Loucy (cell line): ENCODE measurements around the gene GIN1.

ENCODE experiments used
- H2AFZ ChIP-seq: fragments of 200-600 bp; sonication (generic); 2 replicates; pipeline ENCODE4 v1.6.0; 2016; ENCODE audit warnings: antibody characterized with exemption, mild to moderate bottlenecking, low read length, moderate library complexity
- H3F3A ChIP-seq: fragments of 200-600 bp; 2 replicates; pipeline ENCODE4 v1.6.0; 2016; ENCODE audit warnings: antibody characterized with exemption, low read depth, mild to moderate bottlenecking
- H3K27me3 ChIP-seq: fragments of 200-600 bp; sonication (generic); 2 replicates; pipeline ENCODE4 v1.6.1; 2014; ENCODE audit warnings: low read length, mild to moderate bottlenecking; ENCODE audit not compliant: insufficient read depth, poor library complexity, severe bottlenecking
- H3K36me3 ChIP-seq: fragments of 200-600 bp; sonication (generic); 2 replicates; pipeline ENCODE4 v1.6.1; 2016; ENCODE audit warnings: low read length; ENCODE audit not compliant: insufficient read depth
- H3K4me1 ChIP-seq: fragments of 200-600 bp; sonication (generic); 2 replicates; pipeline ENCODE4 v1.5.1; 2014; ENCODE audit warnings: low read length, mild to moderate bottlenecking; ENCODE audit not compliant: insufficient read depth, poor library complexity, severe bottlenecking
- H3K4me2 ChIP-seq: fragments of 200-600 bp; sonication (generic); 2 replicates; pipeline ENCODE4 v1.6.0; 2014; ENCODE audit warnings: antibody characterized with exemption, low read length, low read depth, mild to moderate bottlenecking; ENCODE audit not compliant: poor library complexity, severe bottlenecking
- H3K4me3 ChIP-seq: fragments of 200-600 bp; sonication (generic); 2 replicates; pipeline ENCODE4 v1.5.1; 2014; ENCODE audit warnings: low read length, mild to moderate bottlenecking, mixed read lengths; ENCODE audit not compliant: poor library complexity, severe bottlenecking
- H3K79me2 ChIP-seq: fragments of 200-600 bp; sonication (generic); 2 replicates; pipeline ENCODE4 v1.6.1; 2014; ENCODE audit warnings: low read length; ENCODE audit not compliant: insufficient read depth
- H3K9ac ChIP-seq: fragments of 200-600 bp; sonication (generic); 2 replicates; pipeline ENCODE4 v1.6.0; 2014; ENCODE audit warnings: mild to moderate bottlenecking, low read depth, low read length, moderate library complexity; ENCODE audit not compliant: poor library complexity, severe bottlenecking
- H3K9me2 ChIP-seq: fragments of 200-600 bp; sonication (generic); replicated peaks from 2 replicates; pipeline ENCODE4 v1.6.1; 2016; ENCODE audit warnings: low read depth, low read length, mixed read lengths
- H3K9me3 ChIP-seq: fragments of 200-600 bp; sonication (generic); 2 replicates; pipeline ENCODE4 v1.6.1; 2014; ENCODE audit warnings: mild to moderate bottlenecking, antibody characterized with exemption, low read length, low read depth; ENCODE audit not compliant: insufficient read depth
- H4K20me1 ChIP-seq: fragments of 200-600 bp; sonication (generic); 2 replicates; pipeline ENCODE4 v1.6.0; 2014; ENCODE audit warnings: antibody characterized with exemption, low read length, mild to moderate bottlenecking; ENCODE audit not compliant: insufficient read depth, poor library complexity, severe bottlenecking
- EZH2phosphoT487 ChIP-seq: fragments of 200-600 bp; IDR thresholded peaks from 2 replicates; pipeline ENCODE4 v1.6.1; 2018; ENCODE audit warnings: antibody characterized with exemption, mild to moderate bottlenecking, moderate library complexity, borderline replicate concordance
- TF ChIP-seq, protein P1 (sequence below): fragments of 200-600 bp; sonication (generic); conservative IDR thresholded peaks from 2 replicates; pipeline ENCODE4 v1.5.1; 2014; ENCODE audit warnings: mild to moderate bottlenecking, antibody characterized with exemption, low read length

GIN1 gene

DNA sequence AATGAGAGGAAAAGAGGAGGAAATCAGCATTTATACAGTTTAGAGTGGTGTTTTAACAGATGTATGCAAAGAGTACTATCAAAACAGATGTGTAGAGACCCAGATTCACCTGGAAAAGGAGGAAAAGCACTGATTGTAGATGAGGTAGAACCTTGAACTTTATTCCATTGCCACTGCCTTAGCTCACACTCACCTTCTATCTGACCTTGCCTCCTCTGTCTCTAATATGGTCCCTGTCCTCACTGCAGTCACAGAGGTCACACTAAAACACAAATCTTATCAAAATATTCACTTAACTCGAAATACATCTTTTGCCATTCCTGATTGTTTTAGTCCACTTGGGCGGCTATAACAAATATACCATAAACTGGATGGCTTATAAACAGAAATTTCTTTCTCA is 7.0 kb downstream of the GIN1 start:
- no peak overlapping the region for H3K4me3 ChIP-seq
- no peaks in the 10 kb centered on the region for H3K36me3 ChIP-seq
- H3F3A ChIP-seq, result peaks cover 4% of the 10 kb centered on the region; the same call in 1 of the 2 replicates
- H3K79me2 ChIP-seq, result peaks cover 11% of the 10 kb centered on the region; the same call in 1 of the 2 replicates
- no peaks in the 10 kb centered on the region for H4K20me1 ChIP-seq
- H2AFZ ChIP-seq, result no peak overlapping the region
- peaks cover 22% of the 10 kb centered on the region for H3K4me1 ChIP-seq
- peak overlapping the region; percentile 73 for H3K4me2 ChIP-seq
- H3K27me3 ChIP-seq, result no peaks in the 10 kb centered on the region
- H3K9ac ChIP-seq, result no peak overlapping the region
- no peaks in the 10 kb centered on the region for H3K9me2 ChIP-seq
- no peak for TF ChIP-seq EZH2phosphoT487
- TF ChIP-seq, protein P1, sequence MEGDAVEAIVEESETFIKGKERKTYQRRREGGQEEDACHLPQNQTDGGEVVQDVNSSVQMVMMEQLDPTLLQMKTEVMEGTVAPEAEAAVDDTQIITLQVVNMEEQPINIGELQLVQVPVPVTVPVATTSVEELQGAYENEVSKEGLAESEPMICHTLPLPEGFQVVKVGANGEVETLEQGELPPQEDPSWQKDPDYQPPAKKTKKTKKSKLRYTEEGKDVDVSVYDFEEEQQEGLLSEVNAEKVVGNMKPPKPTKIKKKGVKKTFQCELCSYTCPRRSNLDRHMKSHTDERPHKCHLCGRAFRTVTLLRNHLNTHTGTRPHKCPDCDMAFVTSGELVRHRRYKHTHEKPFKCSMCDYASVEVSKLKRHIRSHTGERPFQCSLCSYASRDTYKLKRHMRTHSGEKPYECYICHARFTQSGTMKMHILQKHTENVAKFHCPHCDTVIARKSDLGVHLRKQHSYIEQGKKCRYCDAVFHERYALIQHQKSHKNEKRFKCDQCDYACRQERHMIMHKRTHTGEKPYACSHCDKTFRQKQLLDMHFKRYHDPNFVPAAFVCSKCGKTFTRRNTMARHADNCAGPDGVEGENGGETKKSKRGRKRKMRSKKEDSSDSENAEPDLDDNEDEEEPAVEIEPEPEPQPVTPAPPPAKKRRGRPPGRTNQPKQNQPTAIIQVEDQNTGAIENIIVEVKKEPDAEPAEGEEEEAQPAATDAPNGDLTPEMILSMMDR, result no peak
- no peaks in the 10 kb centered on the region for H3K9me3 ChIP-seq

DNA sequence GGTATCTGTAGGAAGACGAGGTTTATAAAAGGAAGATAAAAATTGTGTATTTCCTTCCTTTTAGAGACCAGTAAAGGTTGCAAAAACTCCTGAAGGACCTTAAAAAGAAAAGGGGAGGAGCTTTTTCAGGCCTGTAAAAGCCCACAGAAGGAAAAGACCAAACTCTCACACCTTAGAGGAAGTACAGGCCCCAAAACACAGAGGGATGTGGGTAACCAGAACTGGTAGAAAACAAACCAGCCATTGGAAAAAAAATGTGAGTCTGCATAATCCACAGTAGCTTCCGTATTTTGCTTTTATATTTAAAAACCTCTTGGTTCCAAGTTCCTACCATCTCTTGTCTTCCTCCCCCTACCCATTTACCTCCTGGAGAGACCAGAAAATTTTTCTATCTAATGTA is 8.5 kb downstream of the GIN1 start:
- peak overlapping the region; percentile 49 for H3K9ac ChIP-seq
- no peak overlapping the region for H2AFZ ChIP-seq
- no peaks in the 10 kb centered on the region for H3K9me3 ChIP-seq
- 0 out of 2 replicates have a peak, but pooled peaks cover 6% of the 10 kb centered on the region for H3K79me2 ChIP-seq
- H3K4me2 ChIP-seq, result peak overlapping the region; percentile 73
- H3K27me3 ChIP-seq, result no peaks in the 10 kb centered on the region
- no peaks in the 10 kb centered on the region for H3K36me3 ChIP-seq
- H3K9me2 ChIP-seq, result no peaks in the 10 kb centered on the region
- peak overlapping the region; percentile 61 for H3K4me3 ChIP-seq
- TF ChIP-seq EZH2phosphoT487, result no peak
- TF ChIP-seq, protein P1, result no peak
- peaks cover 22% of the 10 kb centered on the region for H3K4me1 ChIP-seq
- no peaks in the 10 kb centered on the region for H4K20me1 ChIP-seq
- H3F3A ChIP-seq, result peaks cover 4% of the 10 kb centered on the region; the same call in 1 of the 2 replicates

DNA sequence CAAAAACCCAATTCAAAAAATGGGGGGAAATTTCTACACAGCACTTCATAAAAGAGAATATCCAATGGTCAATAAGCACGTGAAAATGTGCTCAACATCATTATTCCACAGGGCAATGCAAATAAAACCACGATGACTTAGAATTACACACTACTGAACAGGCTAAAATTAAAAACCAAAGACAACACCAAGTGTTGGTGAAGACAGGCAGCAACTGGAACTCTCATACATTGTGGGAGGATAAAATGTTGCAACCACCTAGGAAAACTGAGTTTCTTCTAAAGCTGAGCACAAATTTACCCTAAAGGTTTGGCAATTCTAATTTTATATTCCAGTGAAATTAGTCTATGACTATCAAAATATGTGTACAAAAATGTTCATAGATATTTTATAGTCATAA is 9.5 kb downstream of the GIN1 start:
- H3F3A ChIP-seq, result peaks cover 4% of the 10 kb centered on the region; the same call in 1 of the 2 replicates
- H3K9me2 ChIP-seq, result no peaks in the 10 kb centered on the region
- TF ChIP-seq, protein P1, result no peak
- no peak for TF ChIP-seq EZH2phosphoT487
- H3K79me2 ChIP-seq, result no peaks in the 10 kb centered on the region
- no peaks in the 10 kb centered on the region for H3K9me3 ChIP-seq
- no peak overlapping the region for H2AFZ ChIP-seq
- no peaks in the 10 kb centered on the region for H4K20me1 ChIP-seq
- H3K9ac ChIP-seq, result no peak overlapping the region
- H3K4me3 ChIP-seq, result no peak overlapping the region
- H3K27me3 ChIP-seq, result no peaks in the 10 kb centered on the region
- H3K4me2 ChIP-seq, result no peak overlapping the region
- peaks cover 22% of the 10 kb centered on the region for H3K4me1 ChIP-seq
- no peaks in the 10 kb centered on the region for H3K36me3 ChIP-seq
